GM12892 (cell line): ENCODE results near the gene TMEM176B.
"Not testable (repeated sequence)": the region's sequence is repeated elsewhere in the genome, so short reads cannot be mapped to it uniquely, and the experiment has no call there.

Experiments
- DNase-seq: peaks from one replicate; pipeline ENCODE4 v3.0.0; 2011; ENCODE audit not compliant: insufficient read length
- FAIRE-seq: peaks from 2 replicates; lab custom pipeline; 2011; peaks lifted over from hg19 to GRCh38; lab: Jason Lieb, UNC
- POLR2A ChIP-seq: IDR thresholded peaks from 2 replicates; pipeline ENCODE4 v1.6.1; 2011; ENCODE audit warnings: low read depth, low read length, control low read depth
- POLR2AphosphoS5 ChIP-seq: IDR thresholded peaks from 2 replicates; pipeline ENCODE4 v1.6.1; 2011; ENCODE audit warnings: low read depth, low read length, control low read depth
- TAF1 ChIP-seq: IDR thresholded peaks from 2 replicates; pipeline ENCODE4 v1.6.1; 2011; ENCODE audit warnings: low read depth, mild to moderate bottlenecking, control low read depth, low read length, borderline replicate concordance

The TMEM176B gene

GRCh38 chr7:150784120-150784736 is 15.9 kb downstream of the TMEM176B start:
- TF ChIP-seq POLR2A (no peak), TAF1 (no peak), POLR2AphosphoS5 (no peak)
- FAIRE-seq (no peak), DNase-seq (no peak)

DNA sequence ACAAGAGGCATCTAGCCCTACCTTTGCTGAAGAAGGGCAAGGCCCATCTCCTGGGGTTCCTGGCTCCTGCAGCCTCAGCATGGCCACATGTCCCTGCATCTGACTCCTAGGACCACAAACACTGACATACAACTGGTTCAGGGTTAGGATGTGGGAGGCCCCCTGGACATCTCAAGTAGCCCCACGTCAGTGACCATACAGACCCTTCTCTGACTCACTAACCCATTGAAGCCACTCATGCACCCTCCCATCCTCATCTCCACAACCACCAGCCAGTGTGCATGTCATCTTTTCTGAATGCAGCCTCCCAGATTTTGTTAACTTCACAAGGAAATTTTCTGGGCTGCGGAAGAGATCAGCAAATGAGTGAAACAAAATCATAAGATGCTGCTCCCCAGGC is 18.2 kb downstream of the TMEM176B start:
- DNase-seq (no peak), FAIRE-seq (no peak)
- no peak for TF ChIP-seq POLR2A
- no peak for TF ChIP-seq POLR2AphosphoS5
- TF ChIP-seq TAF1 = no peak

GRCh38 chr7:150781103-150781502 is 19.1 kb downstream of the TMEM176B start:
- FAIRE-seq (no peak), DNase-seq (no peak)

DNA sequence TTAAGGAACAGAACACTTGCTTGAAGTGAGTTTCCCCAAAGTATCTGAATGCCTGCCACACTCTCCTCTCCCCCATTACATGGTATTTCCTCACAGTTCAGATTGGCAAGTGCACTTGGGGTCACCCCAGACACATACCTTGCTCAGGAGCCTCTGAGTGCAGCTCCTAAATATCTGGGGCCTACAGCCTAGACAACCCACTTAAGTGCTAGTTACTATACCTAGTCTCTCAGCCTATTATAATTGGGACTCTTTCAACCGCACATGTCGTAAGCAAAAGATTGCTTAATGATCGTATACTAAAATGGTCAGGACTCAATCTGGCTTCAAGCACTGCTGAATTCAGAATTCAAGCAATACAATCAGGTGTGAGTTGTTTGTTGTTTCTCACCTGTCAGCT is 19.9 kb downstream of the TMEM176B start:
- FAIRE-seq (no peak), DNase-seq (no peak)
- TF ChIP-seq POLR2A = no peak
- no peak for TF ChIP-seq TAF1
- TF ChIP-seq POLR2AphosphoS5 = no peak

More at GRCh38 chr7:150781103-150781502, 19.1 kb downstream of the TMEM176B start:
- TF ChIP-seq POLR2A (no peak), POLR2AphosphoS5 (no peak), TAF1 (no peak)

- FAIRE-seq (peak; percentile 77), DNase-seq (no peak)
- TF ChIP-seq POLR2AphosphoS5 (no peak), TAF1 (no peak), POLR2A (no peak)
These were observed 21.3 kb downstream of the TMEM176B start for GRCh38 chr7:150778738-150779301.

DNA sequence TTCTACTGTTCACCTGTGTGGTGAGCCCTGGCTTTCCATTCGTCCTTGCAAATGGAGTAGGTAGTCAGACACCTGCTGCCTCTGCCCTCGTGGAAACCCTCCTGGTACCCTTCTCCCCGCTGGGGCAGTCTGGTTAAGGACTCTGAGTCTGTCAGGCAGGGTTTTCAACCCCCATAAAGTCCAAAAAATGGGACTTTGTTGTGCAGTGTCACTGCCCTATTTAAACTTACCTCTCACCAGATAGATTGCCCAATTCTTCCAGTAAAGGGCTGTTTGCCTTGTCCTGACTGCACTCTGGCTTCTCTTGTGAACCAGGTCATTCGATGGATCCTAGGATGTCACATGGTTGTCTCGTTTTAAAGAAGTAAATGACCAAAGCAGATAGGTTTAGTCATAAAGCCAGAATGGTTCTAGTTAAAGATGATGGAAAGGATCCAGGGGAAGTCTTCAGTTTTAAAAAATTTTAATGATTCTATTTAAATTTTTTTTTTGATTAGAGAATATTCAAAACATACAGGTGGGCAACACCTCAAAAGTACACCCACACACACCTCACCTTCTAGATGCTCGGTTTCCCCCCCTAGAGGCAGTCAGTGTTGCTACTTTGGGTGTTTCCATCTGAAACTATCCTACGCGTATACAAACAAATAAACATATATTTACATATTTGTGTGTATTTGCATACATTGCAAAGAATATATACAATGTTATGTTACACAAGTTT is 22.0 kb downstream of the TMEM176B start:
- DNase-seq (no peak), FAIRE-seq (no peak)
- TF ChIP-seq POLR2A = no peak
- no peak for TF ChIP-seq POLR2AphosphoS5
- TF ChIP-seq TAF1 = no peak

- not testable (repeated sequence) for DNase-seq, FAIRE-seq
These were observed 26.0 kb downstream of the TMEM176B start for GRCh38 chr7:150774131-150774530.

- FAIRE-seq (no peak), DNase-seq (no peak)
- TF ChIP-seq TAF1 (no peak), POLR2A (no peak), POLR2AphosphoS5 (no peak)
These were observed 30.4 kb downstream of the TMEM176B start for GRCh38 chr7:150769768-150770167.

GRCh38 chr7:150766334-150766709 is 33.8 kb downstream of the TMEM176B start:
- DNase-seq = no peak
- FAIRE-seq = no peak
- no peak for TF ChIP-seq POLR2A
- no peak for TF ChIP-seq TAF1
- no peak for TF ChIP-seq POLR2AphosphoS5

DNA sequence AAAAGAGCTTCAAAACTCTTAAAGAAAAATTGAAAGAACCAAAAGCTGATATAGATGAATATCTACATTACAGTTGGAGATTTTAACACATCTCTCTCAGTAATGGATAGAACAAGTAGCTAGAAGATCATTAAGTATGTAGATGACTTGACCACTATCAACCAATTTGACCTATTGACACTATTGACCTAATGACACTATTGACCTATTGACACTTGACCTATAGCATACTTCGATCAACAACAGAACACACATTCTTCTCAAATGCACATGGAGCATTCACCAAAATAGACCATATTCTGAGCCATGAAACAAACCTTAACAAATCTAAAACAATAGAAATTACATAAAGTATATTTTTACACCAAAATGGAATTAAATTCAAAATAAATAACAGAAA is 40.7 kb downstream of the TMEM176B start:
- no peak for TF ChIP-seq TAF1
- no peak for TF ChIP-seq POLR2AphosphoS5
- DNase-seq = no peak
- no peak for FAIRE-seq

DNA sequence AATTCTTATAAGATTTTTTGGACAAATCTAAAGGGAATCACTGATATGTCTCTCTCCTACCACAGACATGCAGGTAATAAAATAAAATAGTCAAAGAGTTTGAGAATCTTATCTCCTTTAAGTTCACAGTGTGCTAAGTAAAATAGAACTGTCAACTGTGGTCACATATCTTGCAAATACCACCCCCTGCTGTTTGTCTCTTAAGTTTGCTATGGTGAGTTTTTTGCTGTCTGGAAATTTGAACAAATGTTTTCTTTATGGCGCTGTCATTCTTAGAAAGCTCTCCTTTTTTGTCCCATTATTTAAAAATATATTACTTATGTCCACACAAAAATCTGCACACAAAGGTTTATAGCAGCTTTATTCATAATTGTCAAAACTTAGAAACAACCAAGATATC is 43.3 kb downstream of the TMEM176B start:
- DNase-seq = no peak
- FAIRE-seq = peak; percentile 57
- TF ChIP-seq POLR2AphosphoS5 (no peak), TAF1 (no peak), POLR2A (no peak)

DNA sequence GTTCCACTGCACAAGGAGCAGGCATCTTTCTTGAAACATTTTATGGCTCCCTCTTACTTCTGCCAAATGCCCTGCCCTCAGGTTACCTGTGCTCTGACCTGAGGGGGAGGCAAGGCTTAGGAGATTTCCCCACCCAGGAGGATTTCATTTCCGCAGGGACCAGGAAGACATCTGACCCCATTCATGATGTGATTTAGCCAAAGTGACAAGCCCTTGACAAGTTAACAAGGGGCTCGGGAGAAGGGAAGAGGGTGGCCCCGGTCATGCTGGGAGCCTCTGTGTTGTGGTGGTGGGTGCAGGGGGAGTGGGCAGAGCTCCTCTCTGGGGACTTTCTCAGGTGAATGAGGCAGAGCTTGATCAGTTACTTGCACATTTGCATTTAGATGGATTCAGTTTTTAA is 44.0 kb downstream of the TMEM176B start:
- DNase-seq (no peak), FAIRE-seq (no peak)
- no peak for TF ChIP-seq TAF1
- no peak for TF ChIP-seq POLR2AphosphoS5
- no peak for TF ChIP-seq POLR2A

DNA sequence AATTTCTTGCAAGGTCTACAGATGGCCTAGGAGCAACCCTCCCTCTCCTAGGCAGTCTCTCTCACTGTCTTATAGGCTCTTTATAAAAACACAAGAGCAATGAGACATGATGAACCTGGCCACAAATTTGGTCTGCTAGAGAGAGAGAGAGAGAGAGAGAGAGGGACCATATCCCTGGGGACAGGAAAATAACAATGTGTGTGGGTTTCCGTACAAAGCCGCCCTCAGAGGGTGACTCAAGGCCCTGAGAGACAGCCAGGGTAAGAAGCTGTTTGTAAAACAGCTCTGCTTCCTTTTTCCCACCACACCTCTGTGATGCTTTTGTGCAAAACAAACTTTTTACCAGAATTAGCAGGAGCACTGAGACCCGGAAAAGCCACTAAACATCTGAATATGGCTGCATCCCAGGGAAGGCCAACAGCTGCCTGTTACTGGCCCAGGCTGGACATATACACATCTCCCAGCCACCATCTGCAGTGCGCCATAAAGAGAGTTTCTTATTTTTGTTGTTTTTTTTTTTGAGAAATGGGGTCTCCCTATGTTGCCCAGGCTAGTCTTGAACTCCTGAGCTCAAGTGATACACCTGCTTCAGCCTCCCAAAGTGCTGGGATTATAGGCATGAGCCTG is 44.6 kb downstream of the TMEM176B start:
- peak; percentile 78 for FAIRE-seq
- TF ChIP-seq POLR2A = no peak
- no peak for TF ChIP-seq POLR2AphosphoS5
- TF ChIP-seq TAF1 = no peak
- DNase-seq = no peak
